ENCODE results near the gene LPCAT3. TPM values are rescaled to one million over a fixed set of nuclear protein-coding genes. Genes with fewer than 3 reads are reported as not detected.

LPCAT3 gene
- total RNA-seq, 1 experiment from 2014 or later, result 54.3 TPM

GRCh38 chr12:6957741-6958608 lies 60.3 kb downstream of the LPCAT3 start:
- ATAC-seq, result no peak
- BruUV-seq (replicated peaks), result no TSS peak
- Histone ChIP-seq H3K9me3 (ENCODE audit: control insufficient read depth, insufficient read depth, low read depth, low read length) (no peaks in the 10 kb centered on the region), H3K4me1 (ENCODE audit: control insufficient read depth, insufficient read depth, low read length) (peaks cover 13% of the 10 kb centered on the region), H3K36me3 (ENCODE audit: control insufficient read depth, insufficient read depth, low read length) (peaks cover 4% of the 10 kb centered on the region; the same call in 1 of the 2 replicates), H3K27me3 (ENCODE audit: control insufficient read depth, insufficient read depth, low read length) (no peaks in the 10 kb centered on the region), H3K4me3 (ENCODE audit: low read depth in 2 of 2, low read length in 2 of 2) (no peak overlapping the region), H3K27ac (ENCODE audit: low read length) (no peak overlapping the region)
- DNase-seq (ENCODE audit: low read depth, low spot score), result no peak
- intact Hi-C loops (cut with micrococcal nuclease; ENCODE audit: unreplicated experiment), result no loop called here
- POLR2A ChIA-PET, result no interaction called here
- CTCF ChIA-PET, result no interaction called here
- in situ Hi-C loops (cut with HindIII; ENCODE audit: low pct_unique_long_range_greater_than_20kb, low sequenced_read_pairs), result no loop called here
- TF ChIP-seq POLR2AphosphoS5 (IDR thresholded peaks at IDR 0.05; ENCODE audit: low read depth, low read length) (no peak), CTCF (IDR thresholded peaks at IDR 0.05) (no peak), SIN3A (IDR thresholded peaks at IDR 0.05; ENCODE audit: borderline replicate concordance, insufficient read depth, low read depth, low read length) (no peak), REST (IDR thresholded peaks at IDR 0.05; ENCODE audit: insufficient read depth in 1 of 2, low read depth in 2 of 2, low read length in 1 of 2) (no peak), TCF7L2 (IDR thresholded peaks at IDR 0.05; ENCODE audit: low read depth, low read length) (no peak)

GRCh38 chr12:6957151-6957701 lies 61.0 kb downstream of the LPCAT3 start:
- no TSS peak for BruUV-seq (replicated peaks)
- TF ChIP-seq CTCF (IDR thresholded peaks at IDR 0.05) (no peak), TCF7L2 (IDR thresholded peaks at IDR 0.05; ENCODE audit: low read depth, low read length) (no peak), POLR2AphosphoS5 (IDR thresholded peaks at IDR 0.05; ENCODE audit: low read depth, low read length) (no peak), REST (IDR thresholded peaks at IDR 0.05; ENCODE audit: insufficient read depth in 1 of 2, low read depth in 2 of 2, low read length in 1 of 2) (no peak), SIN3A (IDR thresholded peaks at IDR 0.05; ENCODE audit: borderline replicate concordance, insufficient read depth, low read depth, low read length) (no peak)
- ATAC-seq (no peak), DNase-seq (ENCODE audit: low read depth, low spot score) (no peak)
- Histone ChIP-seq H3K27me3 (ENCODE audit: control insufficient read depth, insufficient read depth, low read length) (no peaks in the 10 kb centered on the region), H3K4me1 (ENCODE audit: control insufficient read depth, insufficient read depth, low read length) (peaks cover 11% of the 10 kb centered on the region), H3K27ac (ENCODE audit: low read length) (no peak overlapping the region), H3K9me3 (ENCODE audit: control insufficient read depth, insufficient read depth, low read depth, low read length) (no peaks in the 10 kb centered on the region), H3K36me3 (ENCODE audit: control insufficient read depth, insufficient read depth, low read length) (no peaks in the 10 kb centered on the region; the same call in 1 of the 2 replicates), H3K4me3 (ENCODE audit: low read depth in 2 of 2, low read length in 2 of 2) (no peak overlapping the region)
- POLR2A ChIA-PET, result no interaction called here
- in situ Hi-C loops (cut with HindIII; ENCODE audit: low pct_unique_long_range_greater_than_20kb, low sequenced_read_pairs), result no loop called here
- intact Hi-C loops (cut with micrococcal nuclease; ENCODE audit: unreplicated experiment), result no loop called here
- CTCF ChIA-PET, result no interaction called here

Measured in Panc1 (cell line).